Endothelial cell of umbilical vein (primary cell): ENCODE results near the gene ZNF219. TPM values are rescaled to one million over a fixed set of nuclear protein-coding genes. Genes with fewer than 3 reads are reported as not detected.

Experiments used
- BruUV-seq: library from RNA; stranded (reverse); fragments of 400-500 nt; replicated peaks from 2 replicates; lab custom pipeline; 2021; lab: Mats Ljungman, UMichigan
- CTCF ChIA-PET: fragments of 300-600, 350-600 bp; sonication (Branson Sonifier 250); formaldehyde crosslinking; loops from one replicate; lab custom pipeline; 2021; ENCODE audit warnings: antibody characterized with exemption, inconsistent platforms; lab: Charles Lee
- POLR2A ChIA-PET: fragments of 300-600, 350-600 bp; sonication (Branson Sonifier 250); formaldehyde crosslinking; loops from one replicate; lab custom pipeline; 2021; ENCODE audit warnings: antibody characterized with exemption, inconsistent platforms; lab: Charles Lee
- DNase-seq: peaks from one replicate; pipeline ENCODE4 v3.0.0-alpha.2; 2011; ENCODE audit warnings: low read depth, low spot score
- FAIRE-seq: peaks from 2 replicates; lab custom pipeline; 2011; peaks lifted over from hg19 to GRCh38; lab: Jason Lieb, UNC
- H2AFZ ChIP-seq: 2 replicates; pipeline ENCODE4 v1.6.0; 2012; ENCODE audit warnings: low read depth, low read length, control low read depth, inconsistent platforms
- H3K27ac ChIP-seq: 2 replicates; pipeline ENCODE4 v1.5.1; 2011; ENCODE audit warnings: low read depth, mild to moderate bottlenecking, control low read depth, low read length, moderate library complexity; ENCODE audit not compliant: insufficient read depth
- H3K27me3 ChIP-seq, 2 experiments: 2 replicates each; pipeline versions ENCODE4 v1.6.0 to v1.6.1; 2011; ENCODE audit warnings: low read length in 2 of 2, mixed read lengths in 1 of 2; ENCODE audit not compliant: control insufficient read depth in 2 of 2, insufficient read depth in 2 of 2
- H3K36me3 ChIP-seq, 2 experiments: 2 replicates in 1 of 2; 3 replicates in 1 of 2; pipeline ENCODE4 v1.5.1; 2011; ENCODE audit warnings: low read length in 2 of 2, mild to moderate bottlenecking in 1 of 2, moderate library complexity in 1 of 2; ENCODE audit not compliant: control insufficient read depth in 2 of 2, insufficient read depth in 2 of 2; ENCODE audit errors: extremely low read depth in 1 of 2
- H3K4me1 ChIP-seq: 3 replicates; pipeline ENCODE4 v1.5.1; 2011; ENCODE audit warnings: mild to moderate bottlenecking, low read length; ENCODE audit not compliant: control insufficient read depth, insufficient read depth; ENCODE audit errors: extremely low read depth
- H3K4me2 ChIP-seq: 2 replicates; pipeline ENCODE4 v1.6.1; 2011; ENCODE audit warnings: low read length, control low read depth, mixed read lengths; ENCODE audit not compliant: insufficient read depth
- H3K4me3 ChIP-seq, 3 experiments: fragments of 200-600 bp in 1 of 3; sonication (generic), shearing (Covaris generic) in 1 of 3; replicated peaks in 1 of 3; 2 replicates each; pipeline ENCODE4 v1.5.1; 2011 to 2016; ENCODE audit warnings: control low read depth in 3 of 3, low read length in 3 of 3, mild to moderate bottlenecking in 2 of 3, inconsistent platforms in 1 of 3, low read depth in 1 of 3, moderate library complexity in 1 of 3; ENCODE audit not compliant: insufficient read depth in 1 of 3
- H3K79me2 ChIP-seq: 2 replicates; pipeline ENCODE4 v1.6.0; 2012; ENCODE audit warnings: low read length, inconsistent platforms; ENCODE audit not compliant: control insufficient read depth, insufficient read depth
- H3K9ac ChIP-seq: replicated peaks from 2 replicates; pipeline ENCODE3; 2011; ENCODE audit warnings: low read length, control low read depth; ENCODE audit not compliant: insufficient read depth; ENCODE audit errors: extremely low read depth
- H3K9me1 ChIP-seq: replicated peaks from 3 replicates; pipeline ENCODE4 v1.6.0; 2011; ENCODE audit warnings: mild to moderate bottlenecking, low read length; ENCODE audit not compliant: control insufficient read depth, insufficient read depth; ENCODE audit errors: extremely low read depth
- H3K9me3 ChIP-seq: replicated peaks from 2 replicates; pipeline ENCODE4 v1.5.1; 2012; ENCODE audit warnings: low read length, inconsistent platforms; ENCODE audit not compliant: control insufficient read depth, insufficient read depth
- H4K20me1 ChIP-seq: replicated peaks from 2 replicates; pipeline ENCODE3; 2011; ENCODE audit warnings: mild to moderate bottlenecking, low read length; ENCODE audit not compliant: control insufficient read depth, insufficient read depth; ENCODE audit errors: extremely low read depth
- CTCF ChIP-seq, 2 donors: IDR thresholded peaks; 1 replicate in 1 of 2; 2 replicates in 1 of 2; pipeline ENCODE4 v1.5.1; 2011; ENCODE audit warnings: low read length in 2 of 2, mild to moderate bottlenecking in 2 of 2, moderate library complexity in 2 of 2, control low read depth in 1 of 2, inconsistent platforms in 1 of 2, low read depth in 1 of 2; ENCODE audit not compliant: insufficient read depth in 1 of 2; ENCODE audit errors: extremely low read depth in 1 of 2
- EZH2 ChIP-seq: IDR thresholded peaks from 2 replicates; pipeline ENCODE4 v1.6.1; 2012; ENCODE audit warnings: borderline replicate concordance, low read depth, mild to moderate bottlenecking, moderate library complexity, low read length, inconsistent platforms; ENCODE audit not compliant: severe bottlenecking
- FOS ChIP-seq: IDR thresholded peaks from 2 replicates; pipeline ENCODE4 v1.6.1; 2011; ENCODE audit warnings: mild to moderate bottlenecking, low read length, moderate library complexity, borderline replicate concordance; ENCODE audit not compliant: insufficient read depth
- GATA2 ChIP-seq: IDR thresholded peaks from 2 replicates; pipeline ENCODE4 v1.7.0; 2011; ENCODE audit warnings: low read depth, mild to moderate bottlenecking, moderate library complexity, mixed read lengths, low read length; ENCODE audit not compliant: insufficient read length, insufficient read depth
- JUN ChIP-seq: IDR thresholded peaks from 2 replicates; pipeline ENCODE4 v1.6.1; 2011; ENCODE audit warnings: borderline replicate concordance, low read depth; ENCODE audit not compliant: insufficient read length, insufficient read depth
- MYC ChIP-seq: IDR thresholded peaks from one replicate; pipeline ENCODE4 v1.6.1; 2011; ENCODE audit warnings: mild to moderate bottlenecking, low read depth, low read length
- POLR2A ChIP-seq: IDR thresholded peaks from 2 replicates; pipeline ENCODE4 v1.6.1; 2012; ENCODE audit warnings: low read depth, mild to moderate bottlenecking, control low read depth, low read length
- POLR2AphosphoS5 ChIP-seq: IDR thresholded peaks from 2 replicates; pipeline ENCODE4 v1.6.1; 2012; ENCODE audit warnings: low read depth, mild to moderate bottlenecking, control low read depth, low read length, moderate library complexity; ENCODE audit not compliant: insufficient read depth
- dilution Hi-C: fragments of 300-500 bp; cut with MboI; formaldehyde crosslinking; loops from one replicate; pipeline ENCODE4 v1.15.0; 2019; ENCODE audit warnings: low sequenced_read_pairs; ENCODE audit not compliant: extremely low pct_ligation_motif_present
- intact Hi-C: fragments of 100-400 bp; cut with micrococcal nuclease; formaldehyde crosslinking; loops from one replicate; pipeline ENCODE4 v1.10.0; 2022
- polyA plus RNA-seq, 4 experiments: library from polyadenylated mRNA; depleted of rRNA in 3 of 4; stranded (reverse) in 3 of 4; unstranded in 1 of 4; fragments of >200 nt; gene quantifications; 2 replicates each; pipeline versions ENCODE4 v1.2.1 to v1.2.3, GENCODE V29; 2011 to 2012; ENCODE audit warnings: missing spikeins in 1 of 4
- total RNA-seq: library from RNA; stranded (reverse); gene quantifications from 2 replicates; pipeline ENCODE4 v1.2.3, GENCODE V29; 2021
- TF ChIP-seq, protein P1 (sequence below): IDR thresholded peaks from 2 replicates; pipeline ENCODE4 v1.6.1; 2011; ENCODE audit not compliant: insufficient read depth, insufficient read length

ZNF219 gene
- total and polyA plus RNA-seq, 2 donors (not counting 3 experiments of a cell fraction or from before 2014, with no cell fraction given): 13.2 to 15.2 TPM

DNA sequence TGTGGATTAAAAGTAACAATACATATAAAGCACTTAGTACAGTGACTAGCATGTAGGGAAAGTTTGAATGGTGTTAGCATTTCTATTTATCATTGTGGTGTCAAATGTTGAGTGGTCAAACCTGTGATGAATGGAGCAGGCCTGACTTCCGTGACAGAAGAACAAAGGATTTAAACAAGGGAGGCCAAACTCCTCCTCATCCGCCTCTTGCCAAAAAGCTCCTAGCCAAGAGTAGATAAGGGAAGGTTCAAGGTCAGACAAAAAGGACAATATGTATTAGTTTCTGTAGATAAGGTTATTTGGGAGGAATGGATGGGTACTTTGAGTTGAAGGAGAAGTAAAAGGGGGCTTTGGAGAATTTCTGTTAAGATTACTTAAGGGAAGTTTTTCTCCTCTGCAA lies 49.8 kb downstream of the ZNF219 start:
- no peaks in the 10 kb centered on the region for H3K36me3 ChIP-seq
- no peaks in the 10 kb centered on the region for H3K79me2 ChIP-seq
- H3K4me1 ChIP-seq: no peaks in the 10 kb centered on the region
- intact Hi-C loops (no loop called here), dilution Hi-C loops (no loop called here)
- H3K27ac ChIP-seq: no peak overlapping the region
- H3K4me2 ChIP-seq: no peak overlapping the region
- H2AFZ ChIP-seq: no peak overlapping the region
- peaks cover 23 to 24% of the 10 kb centered on the region in 2 experiments for H3K27me3 ChIP-seq
- DNase-seq: no peak
- H4K20me1 ChIP-seq: no peaks in the 10 kb centered on the region
- TF ChIP-seq EZH2: no peak
- no peak for TF ChIP-seq POLR2A
- no peak for TF ChIP-seq JUN
- TF ChIP-seq POLR2AphosphoS5: no peak
- no peak for TF ChIP-seq CTCF (IDR thresholded peaks at IDR 0.05; ENCODE audit: extremely low read depth in 1 of 2, insufficient read depth in 1 of 2, low read depth in 1 of 2, low read length in 2 of 2)
- TF ChIP-seq FOS: no peak
- no peak for TF ChIP-seq MYC
- no peak for TF ChIP-seq GATA2
- TF ChIP-seq, protein P1, sequence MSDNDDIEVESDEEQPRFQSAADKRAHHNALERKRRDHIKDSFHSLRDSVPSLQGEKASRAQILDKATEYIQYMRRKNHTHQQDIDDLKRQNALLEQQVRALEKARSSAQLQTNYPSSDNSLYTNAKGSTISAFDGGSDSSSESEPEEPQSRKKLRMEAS: no peak
- H3K9ac ChIP-seq: no peak overlapping the region
- H3K4me3 ChIP-seq: no peak overlapping the region
- H3K9me1 ChIP-seq: no peaks in the 10 kb centered on the region
- ChIA-PET POLR2A (no interaction called here), CTCF (interaction anchor here (1.1 to 3.3 kb wide), 4 partner anchors 18 to 56 kb away, joined by 3 to 19 read pairs (median 7); no protein-coding TSS in a partner anchor)
- FAIRE-seq: no peak
- BruUV-seq: no TSS peak
- no peaks in the 10 kb centered on the region for H3K9me3 ChIP-seq
